GM19395 (cell line): ENCODE measurements around the gene URAD.

Experiments used
- ATAC-seq: cut with Tn5 transposase; IDR thresholded peaks from one replicate; pipeline ENCODE4 v1.9.1; 2021; ENCODE audit warnings: mild to moderate bottlenecking, moderate library complexity; ENCODE audit not compliant: unreplicated experiment

Gene URAD

DNA sequence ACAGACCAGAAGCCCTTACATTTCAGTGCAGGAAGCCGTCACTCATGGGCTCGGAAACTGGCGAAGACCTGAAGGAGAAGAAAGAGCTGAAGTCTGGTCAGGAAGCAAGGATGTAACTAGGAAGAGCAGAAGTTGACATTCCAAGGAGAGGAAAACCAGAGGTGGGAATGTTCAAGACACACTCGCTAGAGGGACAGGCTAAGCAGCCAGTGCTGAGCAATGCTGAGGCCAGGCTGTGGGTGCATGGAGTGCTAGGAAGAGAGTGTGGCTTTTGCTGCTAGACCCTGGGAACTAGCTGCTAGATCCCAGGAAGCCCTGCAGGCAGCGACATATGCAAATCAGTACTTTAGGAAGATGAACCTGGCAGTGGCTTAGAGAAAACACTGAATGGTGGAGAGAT lies 12.1 kb upstream of the URAD start:
- ATAC-seq, result no peak

- no peak for ATAC-seq
Observed at GRCh38 chr13:27997904-27998522, 9.5 kb upstream of the URAD start.

GRCh38 chr13:27991881-27992280 lies 3.4 kb upstream of the URAD start:
- no peak for ATAC-seq

DNA sequence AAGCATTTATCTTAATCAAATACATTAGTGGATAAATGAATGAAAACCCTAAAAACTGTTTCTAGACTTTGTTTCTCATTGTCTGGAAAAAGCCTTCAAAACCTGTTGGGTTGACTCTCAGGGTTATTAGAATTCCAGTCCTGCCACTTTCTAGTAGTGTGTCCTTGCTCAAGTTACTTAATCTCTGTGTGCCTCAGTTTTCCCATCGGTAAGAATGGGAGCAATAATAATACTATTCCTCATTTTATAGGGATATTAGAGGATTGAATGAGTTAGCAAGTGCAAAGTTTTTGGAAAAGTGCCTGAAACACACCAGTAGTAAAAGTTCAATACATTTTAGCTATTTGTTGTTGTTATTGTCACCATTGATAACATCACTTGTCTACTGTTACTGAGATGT lies 2.9 kb downstream of the URAD start:
- ATAC-seq, result no peak

GRCh38 chr13:27982361-27982760 lies 6.1 kb downstream of the URAD start:
- no peak for ATAC-seq

DNA sequence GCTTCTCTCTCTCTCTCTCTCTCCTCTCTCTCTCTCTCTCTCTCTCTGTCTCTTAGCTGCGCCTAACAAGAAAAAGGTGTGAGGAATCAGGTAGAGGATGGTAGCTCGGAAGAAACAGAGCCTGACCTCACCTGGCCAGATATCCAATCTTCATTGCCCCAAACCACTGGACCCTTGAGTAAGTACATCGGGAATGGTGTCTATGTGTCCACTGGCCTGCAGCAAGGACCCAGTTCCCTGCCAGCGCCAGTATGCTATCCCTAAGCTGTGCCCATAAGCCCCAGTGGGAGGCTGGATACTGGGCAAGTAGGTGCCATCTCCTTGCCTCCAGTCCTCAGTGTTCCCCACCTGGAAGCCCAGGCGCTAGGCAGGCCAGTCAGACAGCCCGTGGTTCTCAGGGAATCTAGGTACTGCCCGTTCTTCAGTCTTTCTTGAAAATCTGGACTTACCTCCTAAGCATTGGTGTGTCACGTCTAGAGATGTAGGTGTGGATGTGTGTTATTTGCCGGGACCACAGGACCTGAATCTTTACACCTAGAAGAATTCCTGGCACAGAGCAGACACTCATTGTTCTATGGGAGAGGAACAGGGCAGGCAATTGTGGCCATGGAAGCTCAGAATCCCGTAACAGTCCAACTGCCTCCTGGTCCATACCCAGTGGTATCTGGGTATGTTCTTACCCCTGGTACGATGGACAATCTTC lies 7.3 kb downstream of the URAD start:
- ATAC-seq, result no peak

GRCh38 chr13:27980280-27980998 lies 8.1 kb downstream of the URAD start:
- ATAC-seq, result no peak

- ATAC-seq, result no peak
Observed at GRCh38 chr13:27979765-27980279, 8.7 kb downstream of the URAD start.

GRCh38 chr13:27979001-27979643 lies 9.4 kb downstream of the URAD start:
- ATAC-seq, result no peak

DNA sequence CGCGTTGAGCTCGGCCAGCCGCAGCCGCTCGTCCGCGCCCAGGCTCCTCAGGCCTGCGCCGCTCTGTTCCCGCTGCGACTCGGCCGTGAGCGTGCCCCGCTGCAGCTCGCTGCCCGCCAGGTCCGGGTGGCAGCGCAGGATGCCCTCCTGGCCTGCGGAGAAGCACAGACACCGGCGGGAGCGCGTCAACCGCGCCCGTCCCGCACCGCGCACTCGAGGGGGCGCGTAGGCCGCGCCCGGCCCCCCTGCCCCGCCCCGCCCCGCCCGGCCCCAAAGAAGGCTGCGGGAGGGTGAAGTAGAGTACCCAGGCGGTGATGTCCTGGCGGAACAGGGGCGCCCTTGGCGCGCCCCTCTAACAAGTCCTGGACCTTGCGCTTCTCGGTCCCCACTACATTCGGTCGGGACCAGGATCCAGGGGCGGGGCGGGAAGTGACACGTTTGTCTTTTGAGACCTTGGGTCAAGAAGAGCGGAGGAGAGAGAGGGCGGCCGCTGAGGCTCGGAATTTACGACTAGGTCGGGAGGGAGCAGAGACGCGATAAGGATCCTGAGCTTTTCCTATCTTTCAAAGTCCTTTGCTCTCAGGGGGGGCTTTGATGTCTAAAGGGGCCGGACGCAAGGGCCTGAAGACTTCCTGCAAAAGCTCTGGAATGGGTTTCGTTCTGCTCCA lies 10.1 kb downstream of the URAD start:
- no peak for ATAC-seq

- ATAC-seq, result no peak
Observed at GRCh38 chr13:27977476-27978300, 10.8 kb downstream of the URAD start.

DNA sequence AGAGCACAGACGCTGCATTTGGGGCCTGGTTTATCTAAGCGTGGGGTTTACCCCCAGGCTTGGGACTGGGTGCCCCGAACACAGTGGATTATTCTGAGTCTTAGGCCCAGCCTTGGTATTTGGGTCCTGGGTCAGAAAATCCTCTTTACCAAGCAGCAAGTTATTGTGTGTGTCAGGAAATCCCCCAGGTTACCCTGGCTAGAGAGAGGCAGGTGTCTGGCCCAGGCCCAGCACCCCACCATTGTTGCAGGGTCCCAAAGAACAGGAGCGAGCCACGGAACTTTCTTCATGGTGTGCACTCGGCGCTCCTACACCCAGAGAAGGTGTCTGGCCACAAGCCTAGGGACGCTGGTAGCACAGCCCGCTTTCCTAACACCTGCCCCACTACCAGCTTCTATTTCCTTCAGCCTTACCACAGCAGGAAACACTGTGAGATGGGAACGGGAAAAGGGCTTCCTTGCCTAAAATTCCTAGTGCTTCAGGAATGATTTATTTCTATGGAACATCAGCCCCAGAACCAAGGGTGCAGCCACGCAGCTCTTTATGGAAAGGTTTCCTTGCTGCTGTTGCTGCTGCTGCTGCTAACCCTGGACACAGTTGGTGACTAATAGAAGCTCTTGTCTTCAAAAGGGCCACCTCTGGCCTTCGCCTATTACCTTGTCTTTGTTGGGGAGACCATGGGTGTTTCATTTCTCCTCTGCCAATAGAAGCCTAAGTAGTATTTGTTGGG lies 12.0 kb downstream of the URAD start:
- ATAC-seq, result no peak

DNA sequence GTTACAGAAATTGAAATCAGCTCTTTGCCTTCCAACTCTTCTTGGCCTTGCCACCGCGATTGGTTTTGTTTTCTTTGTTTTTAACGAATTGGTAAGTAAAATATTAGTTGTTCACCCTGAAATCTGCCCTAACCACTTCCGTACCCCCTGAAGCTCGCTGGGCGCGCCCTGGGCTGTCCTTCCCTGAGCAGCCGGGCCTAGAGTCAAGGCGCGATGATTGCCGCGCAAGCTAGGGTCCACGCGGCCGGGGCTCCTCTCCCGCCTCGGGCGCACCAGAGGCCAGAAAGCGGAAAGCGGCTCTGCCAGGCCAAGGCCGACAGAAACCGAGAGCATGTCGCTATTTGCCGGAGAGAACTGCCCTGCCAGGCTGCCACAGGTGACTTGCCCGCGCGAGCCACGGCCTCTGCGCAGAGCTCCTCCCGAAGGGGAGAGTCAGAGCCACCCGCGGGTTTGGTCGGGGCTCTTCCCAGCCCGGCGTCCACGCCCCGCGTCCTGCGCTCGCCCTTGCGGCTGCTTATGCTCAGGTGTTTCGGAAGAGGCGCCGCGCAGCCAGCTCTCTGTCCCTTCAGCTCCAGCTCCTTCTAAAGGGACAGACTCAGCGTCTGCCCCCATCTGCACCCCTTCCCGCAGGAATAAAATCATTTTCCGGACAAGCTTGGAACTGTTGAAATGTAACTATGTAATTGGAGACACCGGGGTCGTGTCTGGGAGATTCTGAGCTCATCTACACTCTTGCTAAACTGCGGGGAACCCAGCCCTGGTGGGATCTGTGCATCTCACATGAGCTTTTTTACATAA lies 12.7 kb downstream of the URAD start:
- no peak for ATAC-seq

- ATAC-seq, result no peak
Observed at GRCh38 chr13:27973961-27974662, 14.4 kb downstream of the URAD start.

- no peak for ATAC-seq
Observed at GRCh38 chr13:27973291-27973690, 15.2 kb downstream of the URAD start.

DNA sequence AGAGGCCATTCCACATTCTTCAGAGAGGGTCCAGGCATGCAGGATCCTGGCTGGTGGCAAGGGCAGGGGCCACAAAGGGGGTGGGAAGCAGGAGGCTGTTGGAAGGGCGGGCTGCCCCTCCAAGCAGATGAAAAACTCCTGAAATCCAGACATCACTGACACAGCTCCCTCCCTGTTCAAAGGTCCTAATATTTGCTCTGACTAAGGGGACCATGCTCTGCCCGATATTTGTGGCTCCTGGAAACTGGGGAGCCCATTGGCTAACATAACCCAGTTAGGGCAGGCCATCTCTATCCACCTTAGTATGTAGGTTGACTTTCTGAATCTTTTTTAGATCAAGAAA lies 16.0 kb downstream of the URAD start:
- no peak for ATAC-seq

DNA sequence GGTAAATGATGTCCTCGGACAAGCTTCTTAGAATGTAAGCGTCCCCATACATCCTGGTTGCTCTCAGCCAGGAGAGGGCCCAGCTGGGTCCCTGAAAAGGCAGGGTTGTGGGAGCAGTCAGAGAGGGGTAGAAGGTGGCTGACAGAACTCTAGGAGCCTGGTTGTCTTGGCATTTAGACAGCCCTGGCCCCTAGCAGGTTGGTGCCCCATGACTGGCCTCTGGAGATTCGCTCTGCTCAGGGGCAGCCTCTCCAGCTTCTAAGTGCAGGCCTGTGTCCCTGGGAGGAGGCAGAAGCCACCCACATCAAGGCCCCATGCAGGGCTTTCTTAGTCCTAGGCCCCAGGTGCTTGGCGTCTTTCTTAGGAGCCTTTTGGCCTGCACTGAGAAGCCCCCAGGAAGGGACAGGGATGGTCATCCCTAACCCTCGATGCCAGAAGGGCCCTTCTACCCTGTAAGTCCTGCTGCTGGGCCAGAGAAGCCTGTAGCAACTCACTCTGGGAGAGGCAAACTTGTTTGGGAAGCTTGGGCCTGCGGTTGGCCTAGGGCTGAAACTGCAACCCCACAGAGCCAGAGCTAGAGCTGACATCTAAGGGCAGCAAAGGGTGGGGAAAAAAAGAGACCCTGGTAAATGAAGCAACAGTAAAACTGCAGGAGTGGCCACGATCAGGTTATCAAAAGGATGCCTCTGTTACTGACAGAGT lies 16.6 kb downstream of the URAD start:
- no peak for ATAC-seq
